GM19463 (cell line): ENCODE measurements around the gene ADAM17.
A peak's percentile ranks its signal among the peaks of the same experiment; 100 is the strongest.

Experiments
- ATAC-seq: cut with Tn5 transposase; IDR thresholded peaks from one replicate; pipeline ENCODE4 v1.9.1; 2021; ENCODE audit warnings: mild to moderate bottlenecking, moderate library complexity; ENCODE audit not compliant: unreplicated experiment

Gene ADAM17

DNA sequence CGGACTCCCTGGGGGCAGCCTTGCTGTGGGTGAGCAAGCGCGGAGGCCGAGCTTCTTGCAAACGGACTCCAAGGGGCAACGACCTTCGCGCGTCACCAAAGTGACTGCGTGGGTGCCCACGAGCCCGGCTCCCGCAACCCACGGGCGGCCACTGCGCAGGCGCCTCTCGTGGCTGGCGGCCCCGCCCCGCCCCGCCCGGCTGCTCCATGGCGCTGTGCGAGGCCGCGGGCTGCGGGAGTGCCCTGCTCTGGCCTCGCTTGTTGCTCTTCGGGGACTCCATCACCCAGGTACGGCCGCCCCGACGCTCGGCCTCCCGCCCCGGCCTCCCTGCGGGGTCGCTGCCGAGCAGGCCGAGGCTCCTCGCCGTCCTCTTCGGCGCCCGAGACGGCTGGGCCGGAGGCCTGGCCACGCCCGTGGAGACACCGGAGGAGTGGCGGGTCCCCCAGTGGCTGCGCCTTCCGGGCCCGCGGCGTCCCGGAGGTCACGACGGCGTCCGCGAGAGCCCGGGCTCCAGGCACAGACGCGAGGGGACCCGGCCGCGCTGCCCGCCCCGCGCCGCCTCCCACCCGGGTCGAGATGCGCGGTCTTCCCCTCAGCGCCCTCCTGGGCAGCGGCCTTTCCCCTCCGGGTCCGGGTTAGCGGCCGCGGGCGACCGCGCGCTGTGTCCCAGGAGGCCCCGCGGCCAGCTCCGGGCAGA, 81.1 kb downstream of the ADAM17 start, which contains the start of gene IAH1:
Gene IAH1 (plus strand): TSS at position 191 of the 697 bp plus-strand sequence. CDS start 16 bp downstream, at position 207.
- peak; percentile 75 for ATAC-seq

DNA sequence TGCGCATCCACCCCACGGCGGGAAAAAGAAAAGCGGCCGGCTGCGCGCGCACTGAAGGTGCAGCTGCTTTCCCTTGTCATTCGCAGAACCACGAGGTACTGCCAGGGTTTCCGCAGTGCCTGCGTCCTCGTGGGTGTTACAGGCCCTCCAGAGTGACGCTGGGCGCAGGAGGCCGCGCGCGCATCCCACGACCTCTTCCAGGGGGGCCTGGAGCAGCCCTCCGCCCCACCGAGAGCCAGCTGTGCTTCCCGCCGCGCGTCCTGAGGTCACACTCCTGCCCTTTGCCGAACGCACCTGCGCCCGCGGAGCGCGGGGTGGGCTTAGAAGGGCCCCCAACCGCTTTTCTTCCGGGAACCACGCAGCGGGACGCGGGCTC, 81.7 kb downstream of the ADAM17 start:
- peak; percentile 8 for ATAC-seq

GRCh38 chr2:9473308-9473984, 82.2 kb downstream of the ADAM17 start:
- no peak for ATAC-seq

DNA sequence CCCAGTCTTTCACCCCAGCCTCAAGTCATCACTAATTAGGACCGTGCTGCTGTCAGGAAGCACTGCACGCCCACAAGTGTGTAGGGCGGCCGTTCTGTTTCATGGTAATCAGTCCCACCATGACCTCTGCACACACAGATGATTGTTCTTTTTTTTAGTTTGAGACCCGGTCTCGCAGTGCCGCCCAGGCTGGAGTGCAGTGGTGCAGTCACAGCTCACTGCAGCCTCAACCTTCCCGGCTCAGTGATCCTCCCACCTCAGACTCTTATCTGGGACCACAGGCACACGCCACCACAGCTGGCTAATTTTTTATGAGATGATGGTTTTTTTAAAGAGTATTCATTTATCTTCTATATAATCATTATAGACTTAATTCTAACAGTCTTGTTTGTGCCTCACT, 83.1 kb downstream of the ADAM17 start:
- ATAC-seq, result no peak

DNA sequence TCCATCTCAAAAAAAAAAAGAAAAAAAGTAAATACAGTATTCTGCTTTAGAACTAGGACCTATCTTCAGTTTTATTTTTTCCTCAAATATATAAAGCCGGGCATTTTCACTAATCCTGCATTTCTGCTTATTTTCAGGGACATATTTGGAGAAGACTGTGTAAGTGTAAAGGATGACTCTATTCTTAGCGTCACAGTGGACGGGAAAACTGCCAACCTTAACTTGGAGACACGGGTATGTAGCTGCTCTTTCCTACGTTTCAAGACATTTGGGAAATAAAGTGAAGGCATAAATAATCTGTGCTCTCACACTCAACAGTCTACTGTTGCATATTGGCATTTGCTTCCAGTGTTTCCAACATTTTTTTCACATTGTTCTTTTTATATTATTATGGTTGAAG, 84.4 kb downstream of the ADAM17 start:
- ATAC-seq, result no peak

DNA sequence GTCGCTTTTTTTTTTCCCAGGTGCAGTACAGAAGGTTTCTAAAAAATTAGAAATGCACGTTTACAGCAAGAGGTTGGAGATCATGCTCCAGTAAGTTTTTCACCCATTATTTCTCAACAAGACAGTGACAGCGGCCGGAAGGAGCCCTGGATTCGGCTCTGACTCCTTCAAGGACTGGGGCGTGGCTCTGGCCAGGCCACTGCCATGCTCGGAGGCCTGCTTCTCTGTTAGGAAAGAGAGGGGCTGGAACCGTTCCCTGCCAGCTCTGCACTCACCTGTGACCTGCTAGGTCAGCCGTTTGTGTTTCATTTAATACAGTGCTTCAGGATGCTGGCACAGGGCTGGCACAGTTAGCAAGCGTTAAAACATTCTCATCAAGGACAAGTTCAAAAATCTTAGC, 87.9 kb downstream of the ADAM17 start:
- no peak for ATAC-seq

DNA sequence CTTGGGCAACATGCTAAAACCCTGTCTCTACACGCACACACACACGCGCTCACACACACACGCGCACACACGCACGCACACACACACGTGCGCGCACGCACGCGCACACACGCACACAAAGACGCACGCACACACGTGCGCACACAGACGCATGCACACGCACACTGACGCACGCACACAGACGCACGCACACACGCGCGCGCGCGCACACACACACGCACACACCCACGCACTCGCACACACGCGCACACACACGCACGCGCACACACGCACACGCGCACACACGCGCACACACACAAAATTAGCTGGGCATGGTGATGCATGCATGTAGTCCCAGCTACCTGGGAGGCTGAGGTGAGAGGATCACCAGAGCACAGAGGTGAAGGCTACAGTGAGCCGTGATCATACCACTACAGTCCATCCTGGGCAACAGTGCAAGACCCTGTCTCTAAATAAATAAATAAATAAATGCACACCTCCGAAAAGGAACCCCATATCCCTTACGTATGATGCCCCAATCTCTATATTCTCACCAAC, 89.4 kb downstream of the ADAM17 start:
- no peak for ATAC-seq

- no peak for ATAC-seq
Measured at GRCh38 chr2:9465170-9465569, 90.5 kb downstream of the ADAM17 start.

- ATAC-seq, result no peak
Measured at GRCh38 chr2:9463698-9464034, 92.0 kb downstream of the ADAM17 start.

GRCh38 chr2:9462886-9463697, 92.5 kb downstream of the ADAM17 start:
- no peak for ATAC-seq

DNA sequence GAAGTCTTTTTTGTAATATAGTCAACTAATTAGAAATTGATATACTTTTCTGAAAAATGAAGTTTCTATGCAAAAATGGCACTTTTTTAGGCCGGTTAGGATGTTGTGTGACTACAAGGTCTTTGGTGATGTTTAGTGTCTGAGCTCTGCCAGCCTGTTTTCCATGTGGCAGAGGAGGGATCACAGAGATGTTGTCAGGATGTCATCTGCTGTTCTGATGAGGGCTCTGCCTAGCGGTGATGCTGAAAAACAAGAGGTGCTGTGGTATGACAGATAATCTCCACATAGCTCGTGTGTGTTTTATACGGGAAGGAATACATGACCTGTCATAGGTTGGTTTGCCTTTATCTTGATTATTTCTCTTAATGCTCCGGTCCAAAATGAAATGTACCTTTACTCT, 93.3 kb downstream of the ADAM17 start:
- ATAC-seq, result no peak

DNA sequence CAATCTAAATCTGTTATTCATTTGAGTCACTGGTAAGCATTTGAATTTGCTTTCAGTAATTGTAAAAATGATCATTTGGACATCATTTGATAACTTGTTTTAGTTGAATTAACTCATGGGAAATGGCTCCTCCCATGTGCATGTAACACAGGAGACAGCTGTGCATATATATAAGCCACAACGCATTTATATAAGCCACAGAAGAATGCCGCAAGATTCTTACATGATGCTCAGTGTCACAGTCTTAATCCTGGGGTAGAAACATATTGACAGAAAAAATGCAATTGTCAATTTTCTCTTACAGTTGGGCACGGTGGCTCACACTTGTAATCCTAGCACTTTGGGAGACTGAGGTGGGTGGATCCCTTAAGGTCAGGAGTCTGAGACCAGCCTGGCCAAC, 94.6 kb downstream of the ADAM17 start:
- ATAC-seq, result no peak

DNA sequence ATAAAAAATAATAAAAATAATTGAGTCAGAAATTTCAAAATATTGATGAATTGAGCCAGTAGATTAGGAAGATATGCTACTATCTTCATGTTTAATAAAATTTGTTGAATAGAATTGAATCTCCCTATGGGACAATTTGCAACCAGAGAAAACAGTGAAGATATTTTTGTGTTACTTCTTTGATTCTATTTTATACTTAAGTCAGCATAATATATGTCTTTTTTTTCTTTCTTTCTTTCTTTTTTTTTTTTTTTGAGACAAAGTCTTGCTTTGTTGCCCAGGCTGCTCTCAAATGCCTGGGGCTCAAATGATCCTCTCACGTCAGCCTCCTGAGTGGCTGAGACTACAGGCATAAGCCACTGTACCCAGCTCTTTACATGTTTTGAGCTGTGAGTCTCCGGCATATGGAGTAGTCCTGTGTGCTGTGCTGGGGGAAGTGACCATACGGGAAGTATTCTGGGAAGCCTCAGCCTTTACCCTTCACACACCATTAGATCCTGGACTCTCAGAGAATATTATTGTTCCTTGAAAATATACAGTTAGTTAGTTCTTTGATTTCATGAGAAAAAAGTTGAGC, 95.1 kb downstream of the ADAM17 start:
- no peak for ATAC-seq

DNA sequence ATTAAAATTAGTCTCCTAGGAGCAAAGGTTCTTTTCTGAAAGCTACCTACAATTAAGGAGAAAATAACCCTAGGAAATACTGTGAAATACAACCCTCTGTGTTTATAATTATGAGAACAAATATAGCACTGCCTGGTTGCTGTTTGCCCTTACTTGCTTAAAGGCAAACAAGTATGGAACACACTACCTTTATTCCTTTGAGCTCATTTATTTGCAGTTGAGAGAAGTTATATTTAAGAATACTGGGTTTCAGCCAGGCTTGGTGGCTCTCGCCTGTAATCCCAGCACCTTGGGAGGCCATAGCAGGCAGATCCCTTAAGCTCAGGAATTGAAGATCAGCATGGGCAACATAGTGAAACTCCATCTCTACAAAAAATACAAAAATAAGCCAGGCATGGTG, 104.4 kb downstream of the ADAM17 start:
- no peak for ATAC-seq

- no peak for ATAC-seq
Measured at GRCh38 chr2:9445089-9445488, 110.5 kb downstream of the ADAM17 start.

DNA sequence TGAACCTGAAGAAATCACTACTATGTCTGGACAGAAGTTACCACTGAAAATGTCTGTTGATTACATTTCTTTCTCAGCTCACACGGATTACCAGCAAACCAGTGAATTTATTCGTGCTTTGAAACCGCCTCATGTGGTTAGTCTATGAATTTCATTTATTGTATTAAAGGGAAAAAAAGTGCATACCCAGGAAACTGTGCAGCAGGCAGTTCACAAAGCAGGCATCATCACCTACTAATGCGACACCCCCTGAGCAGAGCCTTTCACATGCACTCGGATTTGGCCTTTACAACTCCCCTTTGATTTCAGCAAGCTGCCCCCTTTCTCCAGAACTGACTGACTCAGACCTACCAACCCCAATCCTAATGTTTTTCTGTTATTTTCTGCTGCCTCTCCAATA, 112.1 kb downstream of the ADAM17 start:
- no peak for ATAC-seq

GRCh38 chr2:9441556-9441955, 114.1 kb downstream of the ADAM17 start:
- no peak for ATAC-seq

GRCh38 chr2:9440058-9440727, 115.4 kb downstream of the ADAM17 start:
- ATAC-seq, result no peak

DNA sequence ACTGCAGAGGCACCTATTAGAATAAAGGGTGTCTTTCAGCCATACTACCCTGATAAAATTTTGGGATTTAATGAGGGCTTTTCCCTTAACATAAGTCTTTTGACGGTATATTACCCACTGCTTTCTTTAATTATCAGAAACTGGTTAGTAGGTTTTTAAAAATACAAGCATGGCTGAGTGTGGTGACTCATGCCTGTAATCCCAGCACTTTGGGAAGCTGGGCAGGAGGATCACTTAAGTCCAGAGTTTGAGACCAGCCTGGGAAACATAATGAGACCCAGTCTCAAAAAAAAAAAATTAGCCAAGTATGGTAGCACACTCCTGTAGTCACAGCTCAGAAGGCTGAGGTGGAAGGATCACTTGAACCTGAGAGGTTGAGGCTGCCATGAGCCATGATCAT, 116.1 kb downstream of the ADAM17 start:
- no peak for ATAC-seq
